Posterior vena cava (tissue), 2 donors: ENCODE data around the gene UFD1. TPM values are rescaled to one million over a fixed set of nuclear protein-coding genes. Genes with fewer than 3 reads are reported as not detected.
A peak's percentile ranks its signal among the peaks of the same experiment; 100 is the strongest.

Experiments used
- DNase-seq: peaks from one replicate; pipeline ENCODE4 v3.0.0-alpha.2; 2020; ENCODE audit warnings: low spot score
- intact Hi-C, 2 donors: fragments of 100-400 bp; cut with DNase I; formaldehyde crosslinking; loops; one replicate each; pipeline versions ENCODE4 v1.14.1 to v1.14.2; 2022 to 2023
- long read RNA-seq, 2 donors: library from polyadenylated mRNA; unstranded; transcript quantifications; one replicate each; pipeline ENCODE4 v2.0.0, GENCODE V29; 2020 to 2021
- total RNA-seq, 2 donors: library from RNA; stranded (reverse); fragmentation: NEBNext Ultra II Directional; extraction: Animal tissue kit (Norgen Biotek cat#: 25700); gene quantifications; one replicate each; pipeline ENCODE4 v1.2.1, GENCODE V29; 2021
- donor health status: DM: yes; HTN: yes; CAD: no.
- donor health status: DM: yes; HTN: yes; CAD: no.

Gene UFD1
- 10 to 100 TPM; 43.5 to 51.1 TPM for total RNA-seq
- long read RNA-seq, donor 1, full-length matches to known transcripts, result 28 of 34 reads
- long read RNA-seq, donor 1, partial matches to known transcripts, result 1 of 34 reads
- long read RNA-seq, donor 1, other reads (novel, unspliced or antisense), result 5 of 34 reads
- long read RNA-seq, donor 2, transcript UFD1-201 (12 exons, 1,814 nt), result major isoform, 134 of 167 reads
- long read RNA-seq, donor 2, partial matches to known transcripts, result 5 of 167 reads
- long read RNA-seq, donor 2, other reads (novel, unspliced or antisense), result 28 of 167 reads

GRCh38 chr22:19478901-19479354 is at the start of gene UFD1:
Gene UFD1, minus strand, starts transcription at chr22:19479193. Its CDS starts 108 bp downstream, at chr22:19479085.
- DNase-seq, result peak; percentile 94
- intact Hi-C loops, result no loop called here

- intact Hi-C loops, result no loop called here
- peak; percentile 65 for DNase-seq
Measured at GRCh38 chr22:19527861-19528417, 48.9 kb upstream of the UFD1 start.

- intact Hi-C loops, result no loop called here
- peak; percentile 25 for DNase-seq
Measured at GRCh38 chr22:19527321-19527721, 48.3 kb upstream of the UFD1 start.

- intact Hi-C loops, result no loop called here
- DNase-seq, result peak; percentile 63
Measured at GRCh38 chr22:19526702-19527111, 47.7 kb upstream of the UFD1 start.

GRCh38 chr22:19526076-19526701 is 47.2 kb upstream of the UFD1 start:
- intact Hi-C loops, result no loop called here
- DNase-seq, result peak; percentile 57

- intact Hi-C loops, result no loop called here
Measured at GRCh38 chr22:19525666-19526065, 46.7 kb upstream of the UFD1 start.

GRCh38 chr22:19525116-19525660 is 46.2 kb upstream of the UFD1 start:
- intact Hi-C loops, result no loop called here
- DNase-seq, result peak; percentile 73

More at GRCh38 chr22:19525666-19526065, 46.7 kb upstream of the UFD1 start:
- no peak for DNase-seq

GRCh38 chr22:19524170-19525115 is 45.5 kb upstream of the UFD1 start, which contains the start of gene CLDN5:
Gene CLDN5, minus strand, starts transcription at chr22:19524410. Its CDS starts 155 bp downstream, at chr22:19524255.
- DNase-seq, result peak; percentile 78
- intact Hi-C loops, result no loop called here

GRCh38 chr22:19523240-19524169 is 44.5 kb upstream of the UFD1 start:
- peak; percentile 68 for DNase-seq
- intact Hi-C loops, result no loop called here

GRCh38 chr22:19522881-19523239 is 43.9 kb upstream of the UFD1 start:
- peak; percentile 68 for DNase-seq
- intact Hi-C loops, result no loop called here

- intact Hi-C loops, result no loop called here
- peak; percentile 64 for DNase-seq
Measured at GRCh38 chr22:19522190-19522880, 43.3 kb upstream of the UFD1 start.

GRCh38 chr22:19520566-19521305 is 41.7 kb upstream of the UFD1 start:
- intact Hi-C loops, result no loop called here
- DNase-seq, result peak; percentile 45

GRCh38 chr22:19520007-19520406 is 41.0 kb upstream of the UFD1 start:
- DNase-seq, result peak; percentile 74
- intact Hi-C loops, result no loop called here

- peak; percentile 67 for DNase-seq
- intact Hi-C loops, result loop anchor here in 1 of 2 donors (10.0 kb wide), 1 partner anchor 106 kb away; no protein-coding TSS in a partner anchor
Measured at GRCh38 chr22:19519041-19519926, 40.3 kb upstream of the UFD1 start.

- intact Hi-C loops, result loop anchor here in 1 of 2 donors (10.0 kb wide), 1 partner anchor 106 kb away; no protein-coding TSS in a partner anchor
- no peak for DNase-seq
Measured at GRCh38 chr22:19518635-19519034, 39.6 kb upstream of the UFD1 start.
